ENCODE measurements around the gene SUPV3L1. TPM values are rescaled to one million over a fixed set of nuclear protein-coding genes. Genes with fewer than 3 reads are reported as not detected.

SUPV3L1 gene
- total RNA-seq, 3 donors from 2014 or later, result 23.7 to 33.5 (median 27.5) TPM

- Histone ChIP-seq H3K4me1 (ENCODE audit: low read depth) (peaks cover 14% of the 10 kb centered on the region), H3K9me3 (no peaks in the 10 kb centered on the region), H3K36me3 (ENCODE audit: low read depth) (no peaks in the 10 kb centered on the region), H3K4me3 (no peak within 1 kb of the TSS)
- intact Hi-C loops (cut with DNase I, micrococcal nuclease), result no loop called here
- TF ChIP-seq CTCF (IDR thresholded peaks at IDR 0.05), result no peak
- DNase-seq (no peak), ATAC-seq (no peak)
Measured at GRCh38 chr10:69220041-69220451, 40.0 kb downstream of the SUPV3L1 start, which contains the start of gene HKDC1. HKDC1 (plus strand) TSS chr10:69220332; CDS start chr10:69220436, 104 bp downstream.

GRCh38 chr10:69220507-69220906, 40.5 kb downstream of the SUPV3L1 start:
- H3K4me1 ChIP-seq (ENCODE audit: low read depth), result peaks cover 18% of the 10 kb centered on the region
- no peak for TF ChIP-seq CTCF (IDR thresholded peaks at IDR 0.05)
- no peaks in the 10 kb centered on the region for H3K9me3 ChIP-seq
- intact Hi-C loops (cut with DNase I, micrococcal nuclease), result no loop called here
- DNase-seq (no peak), ATAC-seq (no peak)
- no peaks in the 10 kb centered on the region for H3K36me3 ChIP-seq (ENCODE audit: low read depth)
- H3K4me3 ChIP-seq, result no peak overlapping the region

- ATAC-seq (peak; percentile 94), DNase-seq (peak; percentile 78 to 91 (median 85))
- intact Hi-C loops (cut with DNase I, micrococcal nuclease), result no loop called here
- Histone ChIP-seq H3K36me3 (ENCODE audit: low read depth) (no peaks in the 10 kb centered on the region), H3K9me3 (no peaks in the 10 kb centered on the region), H3K4me3 (no peak overlapping the region), H3K4me1 (ENCODE audit: low read depth) (peaks cover 18% of the 10 kb centered on the region)
- peak; percentile 53 for TF ChIP-seq CTCF (IDR thresholded peaks at IDR 0.05)
Measured at GRCh38 chr10:69222157-69223027, 42.4 kb downstream of the SUPV3L1 start.

GRCh38 chr10:69223028-69223342, 43.0 kb downstream of the SUPV3L1 start:
- Histone ChIP-seq H3K4me3 (no peak overlapping the region), H3K9me3 (no peaks in the 10 kb centered on the region), H3K36me3 (ENCODE audit: low read depth) (no peaks in the 10 kb centered on the region), H3K4me1 (ENCODE audit: low read depth) (peaks cover 18% of the 10 kb centered on the region)
- ATAC-seq (no peak), DNase-seq (no peak)
- intact Hi-C loops (cut with DNase I, micrococcal nuclease), result no loop called here
- TF ChIP-seq CTCF (IDR thresholded peaks at IDR 0.05), result no peak

- Histone ChIP-seq H3K9me3 (no peaks in the 10 kb centered on the region), H3K4me1 (ENCODE audit: low read depth) (peaks cover 31% of the 10 kb centered on the region), H3K36me3 (ENCODE audit: low read depth) (no peaks in the 10 kb centered on the region), H3K4me3 (no peak overlapping the region)
- intact Hi-C loops (cut with DNase I, micrococcal nuclease), result no loop called here
- TF ChIP-seq CTCF (IDR thresholded peaks at IDR 0.05), result no peak
- DNase-seq (no peak), ATAC-seq (no peak)
Measured at GRCh38 chr10:69224862-69225657, 45.0 kb downstream of the SUPV3L1 start.
